ENCODE data around the gene THSD7A. TPM values are rescaled to one million over a fixed set of nuclear protein-coding genes. Genes with fewer than 3 reads are reported as not detected.

Gene THSD7A
- total and polyA plus RNA-seq, 2 of the 8 experiments (the other 6 are each of a cell fraction or from before 2014, with no cell fraction given) = 0.44 to 1.2 TPM

DNA sequence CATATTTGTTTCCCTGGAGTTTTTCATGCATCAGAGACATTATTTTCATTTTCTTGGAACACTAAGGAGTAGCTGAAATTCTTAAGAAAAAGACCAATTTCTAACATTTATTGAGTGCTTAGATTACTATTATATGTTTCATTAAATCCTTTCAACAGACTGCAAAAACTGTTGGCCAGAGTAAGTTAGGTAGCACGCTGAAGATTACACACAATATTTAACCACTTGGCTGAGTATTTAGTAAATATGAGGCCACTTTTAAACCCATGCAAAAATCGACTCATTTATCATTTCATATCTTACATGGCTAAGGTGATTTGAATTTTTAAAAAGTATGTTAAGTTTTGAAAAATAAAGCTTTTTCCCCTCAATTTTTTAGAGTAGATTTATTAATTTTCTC, 358.8 kb downstream of the THSD7A start:
- FAIRE-seq (no peak), DNase-seq (ENCODE audit: low read depth in 1 of 2, low spot score in 2 of 2) (no peak)
- Histone ChIP-seq H3K9ac (replicated peaks in 1 of 4; ENCODE audit: extremely low read depth in 1 of 4, low read depth in 3 of 4, low read length in 3 of 4) (no peak overlapping the region), H2AK5ac (ENCODE audit: low read depth, low read length) (no peak overlapping the region), H3K56ac (replicated peaks; ENCODE audit: insufficient read length, low read depth, low read length) (no peak overlapping the region), H3K79me1 (ENCODE audit: low read depth, low read length) (no peaks in the 10 kb centered on the region), H4K91ac (replicated peaks; ENCODE audit: insufficient read length, low read length) (no peak overlapping the region), H3K23ac (ENCODE audit: insufficient read length) (no peak overlapping the region), H3K4me2 (ENCODE audit: insufficient read depth in 1 of 2, low read depth in 2 of 2, low read length in 2 of 2) (no peak overlapping the region), H3K9me3 (ENCODE audit: insufficient read depth in 2 of 2, low read depth in 1 of 2, low read length in 1 of 2) (no peaks in the 10 kb centered on the region), H3K27me3 (replicated peaks in 1 of 4; ENCODE audit: control insufficient read depth in 3 of 4, extremely low read depth in 1 of 4, insufficient read depth in 3 of 4, low read length in 3 of 4) (no peaks in the 10 kb centered on the region), H3K36me3 (ENCODE audit: control insufficient read depth in 2 of 4, insufficient read depth in 4 of 4, low read length in 3 of 4) (no peaks in the 10 kb centered on the region), H2AFZ (ENCODE audit: low read length) (no peak overlapping the region), H3K79me2 (ENCODE audit: control insufficient read depth in 1 of 2, insufficient read depth in 2 of 2, low read length in 2 of 2) (no peaks in the 10 kb centered on the region), H3K14ac (ENCODE audit: insufficient read length) (no peak overlapping the region), H3K4me3 (ENCODE audit: extremely low read depth in 1 of 4, insufficient read depth in 2 of 4, low read depth in 3 of 4, low read length in 4 of 4) (no peak overlapping the region), H3K4ac (replicated peaks; ENCODE audit: insufficient read length, low read depth, low read length) (no peak overlapping the region), H3K23me2 (ENCODE audit: low read depth, low read length) (no peaks in the 10 kb centered on the region), H3K27ac (ENCODE audit: low read depth, low read length) (no peak overlapping the region), H2BK5ac (ENCODE audit: low read depth, low read length) (no peak overlapping the region), H2BK20ac (ENCODE audit: low read length) (no peak overlapping the region), H4K8ac (ENCODE audit: extremely low read depth, insufficient read depth, low read length) (no peak overlapping the region), H2BK12ac (ENCODE audit: low read depth, low read length) (no peak overlapping the region), H4K20me1 (replicated peaks in 1 of 2; ENCODE audit: control insufficient read depth in 1 of 2, insufficient read depth in 2 of 2, low read length in 2 of 2) (no peaks in the 10 kb centered on the region), H3K18ac (ENCODE audit: extremely low read depth, low read length) (no peak overlapping the region), H4K5ac (ENCODE audit: insufficient read length, low read depth, low read length) (no peak overlapping the region), H2BK15ac (ENCODE audit: low read length) (no peak overlapping the region), H3K4me1 (replicated peaks in 1 of 4; ENCODE audit: control insufficient read depth in 3 of 4, insufficient read depth in 4 of 4, low read length in 3 of 4) (no peaks in the 10 kb centered on the region), H2BK120ac (replicated peaks; ENCODE audit: low read depth, low read length) (no peak overlapping the region)
- POLR2A ChIA-PET (ENCODE audit: partially characterized antibody) = no interaction called here
- WGBS, 2 experiments (ENCODE audit: extremely low coverage in 1 of 2, insufficient coverage in 1 of 2, insufficient read length in 1 of 2, insufficient replicate concordance in 2 of 2, low coverage in 1 of 2, low lambda C conversion rate in 2 of 2, missing lambda C conversion rate in 1 of 2) = 95% methylated on average over 2 of the region's 2 CpGs; no CpG with 5 or more reads in 1 of the 2 experiments
- CTCF ChIA-PET (ENCODE audit: partially characterized antibody) = no interaction called here
- TF ChIP-seq CEBPB (IDR thresholded peaks at IDR 0.05; ENCODE audit: low read depth, low read length) (no peak), ASH2L (IDR thresholded peaks at IDR 0.05; ENCODE audit: low read length) (no peak), EZH2 (IDR thresholded peaks at IDR 0.05; ENCODE audit: low read depth, low read length, severe bottlenecking) (no peak), TAF1 (IDR thresholded peaks at IDR 0.05; ENCODE audit: low read depth, low read length) (no peak), NANOG (IDR thresholded peaks at IDR 0.05; ENCODE audit: insufficient read depth, low read depth, low read length, poor library complexity, severe bottlenecking) (no peak), TBP (IDR thresholded peaks at IDR 0.05; ENCODE audit: low read depth, low read length) (no peak), HDAC6 (IDR thresholded peaks at IDR 0.05; ENCODE audit: low read depth, low read length) (no peak)
- TF ChIP-seq, protein P1, sequence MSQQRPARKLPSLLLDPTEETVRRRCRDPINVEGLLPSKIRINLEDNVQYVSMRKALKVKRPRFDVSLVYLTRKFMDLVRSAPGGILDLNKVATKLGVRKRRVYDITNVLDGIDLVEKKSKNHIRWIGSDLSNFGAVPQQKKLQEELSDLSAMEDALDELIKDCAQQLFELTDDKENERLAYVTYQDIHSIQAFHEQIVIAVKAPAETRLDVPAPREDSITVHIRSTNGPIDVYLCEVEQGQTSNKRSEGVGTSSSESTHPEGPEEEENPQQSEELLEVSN (IDR thresholded peaks at IDR 0.05) = no peak
- TF ChIP-seq, protein P2, sequence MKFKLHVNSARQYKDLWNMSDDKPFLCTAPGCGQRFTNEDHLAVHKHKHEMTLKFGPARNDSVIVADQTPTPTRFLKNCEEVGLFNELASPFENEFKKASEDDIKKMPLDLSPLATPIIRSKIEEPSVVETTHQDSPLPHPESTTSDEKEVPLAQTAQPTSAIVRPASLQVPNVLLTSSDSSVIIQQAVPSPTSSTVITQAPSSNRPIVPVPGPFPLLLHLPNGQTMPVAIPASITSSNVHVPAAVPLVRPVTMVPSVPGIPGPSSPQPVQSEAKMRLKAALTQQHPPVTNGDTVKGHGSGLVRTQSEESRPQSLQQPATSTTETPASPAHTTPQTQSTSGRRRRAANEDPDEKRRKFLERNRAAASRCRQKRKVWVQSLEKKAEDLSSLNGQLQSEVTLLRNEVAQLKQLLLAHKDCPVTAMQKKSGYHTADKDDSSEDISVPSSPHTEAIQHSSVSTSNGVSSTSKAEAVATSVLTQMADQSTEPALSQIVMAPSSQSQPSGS (IDR thresholded peaks at IDR 0.05; ENCODE audit: low read length) = no peak

Measured in H1 (cell line).